CMK (cell line): ENCODE measurements around the gene ZXDA.

Experiments
- DNase-seq: peaks from one replicate; pipeline ENCODE4 v3.0.0-alpha.2; 2010; ENCODE audit warnings: low read depth

ZXDA gene

GRCh38 chrX:57871463-57871862 is 38.8 kb downstream of the ZXDA start:
- DNase-seq = no peak
